ENCODE results near the gene NRXN3.

NRXN3 gene

DNA sequence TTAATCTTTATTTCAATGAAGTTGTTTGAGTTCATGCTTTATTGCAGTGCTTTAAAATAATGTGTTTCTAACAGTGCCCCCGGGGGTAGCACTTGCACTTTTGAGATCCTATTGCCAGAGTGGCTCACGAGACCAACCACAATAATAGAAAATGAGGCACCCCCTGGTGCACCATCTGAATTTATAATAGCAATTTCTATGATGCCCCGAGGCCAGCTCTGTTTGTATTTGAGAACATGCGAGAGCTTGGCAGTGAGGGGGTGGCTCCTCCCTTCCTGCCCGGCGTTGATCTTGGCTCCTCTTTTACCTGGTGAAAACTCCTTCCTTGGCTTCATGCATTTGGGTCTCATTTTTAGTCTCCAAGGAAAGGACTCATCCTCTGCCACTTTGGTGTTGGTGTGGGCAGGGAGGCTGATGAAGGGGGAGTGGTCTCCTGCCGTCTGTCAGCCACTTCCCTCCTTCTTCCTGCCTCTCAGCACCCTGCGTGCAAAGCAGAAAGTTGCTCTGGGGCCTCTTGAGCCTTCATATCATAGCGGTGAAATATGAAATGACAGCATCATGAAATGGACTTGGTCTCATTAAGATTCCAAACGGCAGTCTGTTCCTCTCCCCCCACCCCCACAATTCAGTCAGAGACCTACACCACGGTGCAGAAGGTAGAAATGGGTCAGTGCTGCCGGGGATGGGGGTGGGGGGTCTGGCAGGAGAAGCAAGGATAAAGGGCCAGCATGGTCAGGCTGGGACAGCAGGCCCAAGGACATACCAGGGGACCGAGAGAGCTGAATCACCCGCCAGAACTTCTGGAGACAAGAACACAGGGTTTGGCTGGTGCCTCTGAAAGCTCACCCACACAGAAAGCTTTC lies 17.7 kb upstream of the NRXN3 start:
- DNase-seq (ENCODE audit: extremely low read depth, low read depth), result no peak

DNA sequence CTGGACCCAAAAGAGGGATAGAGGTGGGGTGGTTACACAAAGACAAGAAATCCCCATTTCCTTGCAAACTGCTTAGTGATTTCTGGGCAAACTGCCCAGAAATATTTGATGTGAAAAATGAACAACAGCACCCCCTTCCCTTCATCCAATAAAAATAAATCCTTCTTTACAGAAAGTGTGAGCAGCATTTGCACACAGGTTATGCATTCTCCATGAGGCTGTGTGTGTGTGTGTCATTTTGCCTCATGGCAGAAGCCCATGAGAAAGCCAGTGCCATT lies 17.2 kb upstream of the NRXN3 start:
- TF ChIP-seq, protein P1, sequence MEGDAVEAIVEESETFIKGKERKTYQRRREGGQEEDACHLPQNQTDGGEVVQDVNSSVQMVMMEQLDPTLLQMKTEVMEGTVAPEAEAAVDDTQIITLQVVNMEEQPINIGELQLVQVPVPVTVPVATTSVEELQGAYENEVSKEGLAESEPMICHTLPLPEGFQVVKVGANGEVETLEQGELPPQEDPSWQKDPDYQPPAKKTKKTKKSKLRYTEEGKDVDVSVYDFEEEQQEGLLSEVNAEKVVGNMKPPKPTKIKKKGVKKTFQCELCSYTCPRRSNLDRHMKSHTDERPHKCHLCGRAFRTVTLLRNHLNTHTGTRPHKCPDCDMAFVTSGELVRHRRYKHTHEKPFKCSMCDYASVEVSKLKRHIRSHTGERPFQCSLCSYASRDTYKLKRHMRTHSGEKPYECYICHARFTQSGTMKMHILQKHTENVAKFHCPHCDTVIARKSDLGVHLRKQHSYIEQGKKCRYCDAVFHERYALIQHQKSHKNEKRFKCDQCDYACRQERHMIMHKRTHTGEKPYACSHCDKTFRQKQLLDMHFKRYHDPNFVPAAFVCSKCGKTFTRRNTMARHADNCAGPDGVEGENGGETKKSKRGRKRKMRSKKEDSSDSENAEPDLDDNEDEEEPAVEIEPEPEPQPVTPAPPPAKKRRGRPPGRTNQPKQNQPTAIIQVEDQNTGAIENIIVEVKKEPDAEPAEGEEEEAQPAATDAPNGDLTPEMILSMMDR (IDR thresholded peaks at IDR 0.05; ENCODE audit: low read depth, low read length, missing control alignments), result no peak
- H3K4me3 ChIP-seq (replicated peaks; ENCODE audit: low read depth, low read length), result no peak overlapping the region
- DNase-seq (ENCODE audit: extremely low read depth, low read depth), result no peak

More for the DNA sequence above, 17.7 kb upstream of the NRXN3 start:
- no peak overlapping the region for H3K4me3 ChIP-seq (replicated peaks; ENCODE audit: low read depth, low read length)
- TF ChIP-seq, protein P1 (IDR thresholded peaks at IDR 0.05; ENCODE audit: low read depth, low read length, missing control alignments), result no peak

DNA sequence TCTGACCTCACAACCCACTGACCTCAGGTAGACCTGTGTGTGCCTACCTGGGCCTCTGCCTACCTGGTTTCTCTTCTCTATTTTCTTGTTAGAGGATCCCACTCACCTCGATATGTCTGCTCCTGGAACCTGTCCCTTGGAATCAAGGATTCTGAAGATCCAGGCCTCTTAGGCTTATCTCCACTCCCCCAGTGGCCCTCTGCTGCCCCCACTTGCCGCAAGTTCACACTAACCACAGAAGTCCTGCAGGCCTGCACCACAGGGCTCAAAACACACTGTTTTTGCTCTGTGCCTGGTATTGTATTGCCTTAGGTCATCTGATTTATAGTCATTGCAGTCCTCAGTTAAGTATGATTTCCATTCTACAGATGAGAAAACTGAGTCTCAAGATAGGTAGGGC lies 15.3 kb upstream of the NRXN3 start:
- TF ChIP-seq, protein P1 (IDR thresholded peaks at IDR 0.05; ENCODE audit: low read depth, low read length, missing control alignments), result no peak
- H3K4me3 ChIP-seq (replicated peaks; ENCODE audit: low read depth, low read length), result no peak overlapping the region
- no peak for DNase-seq (ENCODE audit: extremely low read depth, low read depth)

DNA sequence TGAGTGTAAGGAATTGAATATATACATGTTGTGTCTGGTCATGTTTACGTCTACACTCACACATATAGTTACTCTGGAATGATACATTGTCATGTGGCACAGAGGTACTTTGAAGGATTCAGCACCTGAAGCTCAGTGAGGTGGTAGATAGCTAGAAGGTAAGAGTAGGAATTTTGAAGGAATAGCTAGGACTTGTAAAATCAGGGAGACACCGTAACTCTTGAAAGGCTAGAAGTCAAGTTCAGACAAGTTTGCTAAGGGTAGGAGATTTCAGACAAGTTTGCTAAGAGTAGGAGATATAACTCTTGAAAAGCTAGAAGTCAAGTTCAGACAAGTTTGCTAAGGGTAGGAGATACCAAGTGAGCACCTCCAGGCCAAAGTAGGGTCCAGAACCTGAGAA lies 14.0 kb upstream of the NRXN3 start:
- no peak for DNase-seq (ENCODE audit: extremely low read depth, low read depth)
- H3K4me3 ChIP-seq (replicated peaks; ENCODE audit: low read depth, low read length), result no peak overlapping the region
- TF ChIP-seq, protein P1 (IDR thresholded peaks at IDR 0.05; ENCODE audit: low read depth, low read length, missing control alignments), result no peak

DNA sequence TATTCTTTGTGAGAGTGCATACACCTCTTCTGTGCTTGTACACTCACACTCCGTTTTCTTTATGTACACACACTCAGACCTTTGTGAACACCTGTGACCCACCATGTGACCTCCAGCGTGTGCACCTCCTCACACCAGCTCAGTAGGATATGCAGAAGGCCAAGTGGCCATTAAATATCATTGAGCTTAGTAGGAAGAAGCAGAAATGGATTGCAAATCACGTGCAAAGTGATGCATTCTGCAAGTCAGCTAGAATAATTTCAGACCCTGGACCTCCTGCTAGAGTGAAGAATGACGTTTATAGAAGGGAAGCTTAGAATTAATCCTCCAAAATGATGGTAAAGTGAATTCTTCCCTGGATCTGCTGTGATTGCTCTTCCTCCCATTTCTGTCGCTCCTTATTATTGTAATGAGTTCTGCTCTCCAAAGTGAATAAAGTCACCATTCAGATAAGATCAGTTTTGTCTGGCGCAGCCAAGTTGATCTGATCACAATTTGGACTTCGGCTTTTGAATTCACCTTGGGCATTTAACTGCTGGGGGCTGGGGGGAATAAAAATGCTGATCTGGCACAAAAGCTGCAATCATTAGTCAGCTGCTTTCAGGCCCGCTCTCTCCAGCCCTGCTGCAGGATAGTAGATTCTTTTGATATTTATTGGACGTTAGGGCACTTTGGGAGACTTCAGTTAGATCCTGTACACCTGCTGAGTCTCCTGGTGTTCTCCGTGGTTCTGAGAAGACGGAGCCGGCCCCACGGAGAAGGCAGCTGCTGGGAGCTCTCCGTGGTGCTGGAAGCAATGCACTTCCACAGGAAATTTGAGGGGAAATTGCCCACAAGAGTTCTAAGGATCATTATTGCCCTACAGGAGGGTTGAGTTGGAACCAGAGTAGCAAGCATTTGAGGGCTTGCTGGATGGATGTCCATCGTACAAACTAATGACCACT lies 12.4 kb upstream of the NRXN3 start:
- no peak overlapping the region for H3K4me3 ChIP-seq (replicated peaks; ENCODE audit: low read depth, low read length)
- no peak for DNase-seq (ENCODE audit: extremely low read depth, low read depth)
- TF ChIP-seq, protein P1 (IDR thresholded peaks at IDR 0.05; ENCODE audit: low read depth, low read length, missing control alignments), result no peak

DNA sequence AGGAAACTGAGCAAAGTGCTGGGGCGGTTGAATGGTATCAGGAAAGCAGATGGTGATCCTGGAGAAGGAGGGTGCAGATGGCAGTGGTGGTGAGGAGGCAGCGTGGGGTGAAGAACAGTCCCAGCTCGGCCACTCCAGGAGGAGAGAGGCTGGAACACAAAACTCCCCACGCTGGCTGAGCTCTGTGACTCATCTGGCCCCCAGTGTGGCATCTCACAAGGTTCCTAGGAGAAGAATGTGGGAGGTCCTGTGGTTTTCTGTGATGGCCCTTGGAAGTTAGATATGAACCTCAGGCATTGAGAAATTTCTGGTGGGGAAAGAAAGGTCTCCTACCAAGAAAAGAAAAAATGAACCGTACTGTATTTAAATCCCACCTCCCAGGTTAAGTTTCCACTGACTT lies 8.0 kb upstream of the NRXN3 start:
- H3K4me3 ChIP-seq (replicated peaks; ENCODE audit: low read depth, low read length), result no peak overlapping the region
- no peak for DNase-seq (ENCODE audit: extremely low read depth, low read depth)
- TF ChIP-seq, protein P1 (IDR thresholded peaks at IDR 0.05; ENCODE audit: low read depth, low read length, missing control alignments), result no peak

Measured in HFF-Myc (cell line).